Fibroblast of lung (primary cell): Measurements from ENCODE around the gene IKBIP. TPM values are rescaled to one million over a fixed set of nuclear protein-coding genes. Genes with fewer than 3 reads are reported as not detected.

Source experiments
- DNase-seq, 2 donors: peaks; one replicate each; pipeline versions ENCODE4 v3.0.0 to v3.0.0-alpha.2; 2010; ENCODE audit warnings: low read depth in 2 of 2
- H2AFZ ChIP-seq: 2 replicates; pipeline ENCODE4 v1.5.1; 2012; ENCODE audit warnings: low read length, control low read depth, inconsistent platforms
- H3K27ac ChIP-seq: 2 replicates; pipeline ENCODE4 v1.5.1; 2011; ENCODE audit warnings: low read length, control low read depth; ENCODE audit not compliant: insufficient read depth
- H3K27me3 ChIP-seq: 2 replicates; pipeline ENCODE4 v1.5.1; 2011; ENCODE audit warnings: mild to moderate bottlenecking, low read length; ENCODE audit not compliant: control insufficient read depth, insufficient read depth
- H3K36me3 ChIP-seq: 2 replicates; pipeline ENCODE4 v1.5.1; 2011; ENCODE audit warnings: low read length; ENCODE audit not compliant: control insufficient read depth, insufficient read depth
- H3K4me1 ChIP-seq: 2 replicates; pipeline ENCODE4 v1.5.1; 2011; ENCODE audit warnings: low read length; ENCODE audit not compliant: control insufficient read depth, insufficient read depth; ENCODE audit errors: extremely low read depth
- H3K4me2 ChIP-seq: 2 replicates; pipeline ENCODE4 v1.5.1; 2011; ENCODE audit warnings: low read length, control low read depth; ENCODE audit not compliant: insufficient read depth; ENCODE audit errors: extremely low read depth
- H3K4me3 ChIP-seq, 4 experiments: fragments of 200-600 bp in 1 of 4; sonication (generic) in 1 of 4; replicated peaks in 1 of 4; 2 replicates each; pipeline ENCODE4 v1.5.1; 2011 to 2016; ENCODE audit warnings: low read length in 4 of 4, low read depth in 3 of 4, mild to moderate bottlenecking in 3 of 4, control low read depth in 2 of 4, inconsistent platforms in 1 of 4, mixed read lengths in 1 of 4; ENCODE audit not compliant: insufficient read depth in 1 of 4; ENCODE audit errors: control extremely low read depth in 1 of 4
- H3K79me2 ChIP-seq: 2 replicates; pipeline ENCODE4 v1.5.1; 2012; ENCODE audit warnings: mild to moderate bottlenecking, low read length, inconsistent platforms; ENCODE audit not compliant: control insufficient read depth, insufficient read depth
- H3K9ac ChIP-seq: 2 replicates; pipeline ENCODE4 v1.5.1; 2011; ENCODE audit warnings: mild to moderate bottlenecking, low read length, control low read depth; ENCODE audit not compliant: insufficient read depth
- H3K9me3 ChIP-seq: 2 replicates; pipeline ENCODE4 v1.5.1; 2012; ENCODE audit warnings: low read depth, low read length; ENCODE audit not compliant: control insufficient read depth, insufficient read depth
- H4K20me1 ChIP-seq: 2 replicates; pipeline ENCODE4 v1.5.1; 2011; ENCODE audit warnings: low read length; ENCODE audit not compliant: control insufficient read depth, insufficient read depth; ENCODE audit errors: extremely low read depth
- EZH2 ChIP-seq: IDR thresholded peaks from 2 replicates; pipeline ENCODE4 v1.5.1; 2012; ENCODE audit warnings: low read length, control low read depth, mild to moderate bottlenecking; ENCODE audit errors: missing control alignments
- polyA plus RNA-seq, 2 donors: library from polyadenylated mRNA; depleted of rRNA in 1 of 2; stranded (reverse) in 1 of 2; unstranded in 1 of 2; fragments of >200 nt; gene quantifications; 2 replicates each; pipeline ENCODE4 v1.2.1, GENCODE V29; 2011 to 2012; ENCODE audit warnings: missing spikeins in 1 of 2
- total RNA-seq: library from RNA; depleted of rRNA; stranded (reverse); fragments of >200 nt; gene quantifications from 2 replicates; pipeline ENCODE4 v1.2.1, GENCODE V29; 2014
- TF ChIP-seq, protein P1 (sequence below), 2 donors: IDR thresholded peaks in 1 of 2; conservative IDR thresholded peaks in 1 of 2; 1 replicate in 1 of 2; 2 replicates in 1 of 2; pipeline ENCODE4 v1.5.1; 2011 to 2012; ENCODE audit warnings: low read length in 2 of 2, control low read depth in 1 of 2, inconsistent platforms in 1 of 2, low read depth in 1 of 2, mild to moderate bottlenecking in 1 of 2

IKBIP gene
- total and polyA plus RNA-seq, 2 donors (not counting 1 experiment from before 2014, with no cell fraction given): 43.9 to 58.5 TPM

DNA sequence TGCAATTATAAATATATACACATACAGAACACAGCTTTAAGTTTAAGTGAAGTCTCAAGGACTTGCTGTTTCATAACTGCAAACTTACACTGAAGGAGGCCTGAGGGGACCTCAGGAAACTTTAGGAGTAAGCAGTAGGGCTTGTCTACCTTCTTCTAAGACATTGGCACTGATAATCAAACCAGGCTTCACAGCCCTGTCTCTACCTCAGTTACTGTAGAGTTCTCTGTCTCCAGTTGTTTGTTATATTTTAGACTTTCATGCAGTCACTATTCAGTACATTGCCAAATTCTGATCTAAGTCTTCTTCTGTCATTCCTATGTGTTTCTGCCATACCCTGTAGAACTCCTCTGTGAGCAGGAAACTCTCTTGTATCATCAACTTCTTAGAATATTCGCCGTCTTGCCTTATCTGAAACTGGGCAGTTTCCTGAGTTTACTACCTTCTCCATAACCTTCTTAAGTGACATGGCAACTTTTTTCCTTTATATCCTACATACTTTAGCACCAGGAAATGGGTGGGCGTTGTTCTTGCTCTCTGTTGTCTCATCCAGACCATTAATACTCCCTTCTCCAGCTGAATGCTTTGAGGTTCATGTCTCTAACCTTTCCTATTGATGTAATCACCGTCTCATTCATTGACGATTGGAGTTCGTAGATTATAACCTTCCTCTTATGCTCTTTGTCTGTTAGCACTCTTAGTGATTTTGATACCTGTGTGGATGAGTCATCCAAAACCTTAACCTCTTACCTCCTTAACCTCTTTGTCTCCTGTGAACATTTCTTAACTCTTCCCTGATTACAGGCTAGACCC, 11.9 kb upstream of the IKBIP start:
- Histone ChIP-seq H3K4me2 (no peak overlapping the region), H2AFZ (no peak overlapping the region), H4K20me1 (no peaks in the 10 kb centered on the region), H3K79me2 (no peaks in the 10 kb centered on the region), H3K9me3 (no peaks in the 10 kb centered on the region), H3K36me3 (peaks cover 8% of the 10 kb centered on the region), H3K4me1 (no peaks in the 10 kb centered on the region), H3K27ac (no peak overlapping the region), H3K9ac (no peak overlapping the region), H3K27me3 (no peaks in the 10 kb centered on the region), H3K4me3 (no peak overlapping the region)
- no peak for TF ChIP-seq EZH2
- TF ChIP-seq, protein P1, sequence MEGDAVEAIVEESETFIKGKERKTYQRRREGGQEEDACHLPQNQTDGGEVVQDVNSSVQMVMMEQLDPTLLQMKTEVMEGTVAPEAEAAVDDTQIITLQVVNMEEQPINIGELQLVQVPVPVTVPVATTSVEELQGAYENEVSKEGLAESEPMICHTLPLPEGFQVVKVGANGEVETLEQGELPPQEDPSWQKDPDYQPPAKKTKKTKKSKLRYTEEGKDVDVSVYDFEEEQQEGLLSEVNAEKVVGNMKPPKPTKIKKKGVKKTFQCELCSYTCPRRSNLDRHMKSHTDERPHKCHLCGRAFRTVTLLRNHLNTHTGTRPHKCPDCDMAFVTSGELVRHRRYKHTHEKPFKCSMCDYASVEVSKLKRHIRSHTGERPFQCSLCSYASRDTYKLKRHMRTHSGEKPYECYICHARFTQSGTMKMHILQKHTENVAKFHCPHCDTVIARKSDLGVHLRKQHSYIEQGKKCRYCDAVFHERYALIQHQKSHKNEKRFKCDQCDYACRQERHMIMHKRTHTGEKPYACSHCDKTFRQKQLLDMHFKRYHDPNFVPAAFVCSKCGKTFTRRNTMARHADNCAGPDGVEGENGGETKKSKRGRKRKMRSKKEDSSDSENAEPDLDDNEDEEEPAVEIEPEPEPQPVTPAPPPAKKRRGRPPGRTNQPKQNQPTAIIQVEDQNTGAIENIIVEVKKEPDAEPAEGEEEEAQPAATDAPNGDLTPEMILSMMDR (conservative IDR thresholded peaks at IDR 0.05 in 1 of 2, IDR thresholded peaks at IDR 0.05 in 1 of 2; ENCODE audit: low read depth in 1 of 2, low read length in 2 of 2): no peak
- peak in 1 of 2 donors; percentile 8 for DNase-seq

DNA sequence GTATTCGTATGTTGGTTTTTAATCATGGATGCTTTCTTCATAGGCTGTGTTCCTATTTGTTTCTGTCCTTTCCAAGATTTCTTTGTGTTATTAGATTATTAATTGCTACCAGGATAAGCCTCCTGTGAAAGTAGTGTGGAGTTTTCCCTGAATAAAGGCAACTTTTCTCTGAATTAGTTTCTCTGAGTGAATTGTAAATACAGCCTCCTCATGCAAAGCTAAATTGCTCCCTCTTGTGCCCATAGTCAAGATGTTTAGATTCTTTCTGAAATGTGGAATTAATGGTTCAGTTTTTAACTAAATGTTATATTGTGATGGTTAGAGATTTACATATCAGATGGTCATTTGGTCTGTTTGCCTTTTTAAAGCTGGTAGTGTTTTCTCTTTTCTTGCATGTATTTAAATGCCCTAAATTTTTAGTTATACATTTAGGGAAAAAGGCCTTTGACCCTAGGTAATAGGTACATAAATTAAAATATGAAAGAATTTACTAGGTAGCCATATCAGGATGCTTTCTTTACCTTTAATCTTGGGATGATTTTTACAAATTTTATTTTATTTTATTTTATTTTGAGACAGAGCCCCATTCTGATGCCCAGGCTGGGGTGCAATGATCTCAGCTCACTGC, 9.4 kb upstream of the IKBIP start:
- H4K20me1 ChIP-seq: no peaks in the 10 kb centered on the region
- peaks cover 9% of the 10 kb centered on the region for H3K36me3 ChIP-seq
- H3K4me3 ChIP-seq: no peak overlapping the region
- H3K9ac ChIP-seq: no peak overlapping the region
- H3K9me3 ChIP-seq: no peaks in the 10 kb centered on the region
- H3K27me3 ChIP-seq: no peaks in the 10 kb centered on the region
- no peak overlapping the region for H2AFZ ChIP-seq
- peak; percentile 49 to 83 for DNase-seq
- TF ChIP-seq EZH2: no peak
- TF ChIP-seq, protein P1 (conservative IDR thresholded peaks at IDR 0.05 in 1 of 2, IDR thresholded peaks at IDR 0.05 in 1 of 2; ENCODE audit: low read depth in 1 of 2, low read length in 2 of 2): peak; percentile 58 to 67
- H3K79me2 ChIP-seq: no peaks in the 10 kb centered on the region
- H3K4me2 ChIP-seq: no peak overlapping the region
- no peak overlapping the region for H3K27ac ChIP-seq
- H3K4me1 ChIP-seq: no peaks in the 10 kb centered on the region

DNA sequence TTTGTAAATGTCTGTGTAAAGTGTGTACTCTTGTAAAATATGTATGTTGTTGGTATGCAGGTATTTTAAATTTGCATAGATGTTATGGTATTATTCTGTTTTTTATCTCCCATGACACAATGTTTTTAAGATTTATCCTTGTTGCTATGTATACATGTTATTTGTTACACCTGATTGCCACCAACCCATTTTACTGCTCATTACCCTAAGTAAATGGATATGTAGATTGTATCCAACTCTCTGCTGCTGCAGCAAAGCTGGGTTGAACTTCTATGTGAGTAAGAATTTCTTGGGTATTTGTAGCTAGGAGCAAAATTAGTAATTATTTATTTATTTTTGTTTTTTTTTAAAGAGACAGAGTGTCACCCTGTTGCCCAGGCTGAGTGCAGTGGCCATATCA, 6.7 kb upstream of the IKBIP start:
- no peaks in the 10 kb centered on the region for H4K20me1 ChIP-seq
- TF ChIP-seq, protein P1 (conservative IDR thresholded peaks at IDR 0.05 in 1 of 2, IDR thresholded peaks at IDR 0.05 in 1 of 2; ENCODE audit: low read depth in 1 of 2, low read length in 2 of 2): no peak
- TF ChIP-seq EZH2: no peak
- peaks cover 7% of the 10 kb centered on the region for H3K36me3 ChIP-seq

More for the DNA sequence above, 6.7 kb upstream of the IKBIP start:
- Histone ChIP-seq H3K4me1 (no peaks in the 10 kb centered on the region), H3K4me3 (no peak overlapping the region), H3K27me3 (no peaks in the 10 kb centered on the region), H3K9me3 (no peaks in the 10 kb centered on the region), H3K79me2 (peaks cover 23% of the 10 kb centered on the region), H2AFZ (no peak overlapping the region), H3K9ac (no peak overlapping the region), H3K27ac (no peak overlapping the region), H3K4me2 (no peak overlapping the region)
- no peak for DNase-seq
